ENCODE results near the gene ABLIM1. TPM values are rescaled to one million over a fixed set of nuclear protein-coding genes. Genes with fewer than 3 reads are reported as not detected.

Gene ABLIM1
- total RNA-seq, 2 experiments from 2014 or later: 14.8 to 54.9 TPM

- Mint-ChIP-seq H3K27me3 (peaks cover 25% of the 10 kb centered on the region), H3K4me3 (no peak overlapping the region), H3K36me3 (peaks cover 10% of the 10 kb centered on the region), H3K4me1 (peaks cover 15% of the 10 kb centered on the region), H3K9me3 (ENCODE audit: low read depth) (peaks cover 2% of the 10 kb centered on the region), H3K27ac (no peak overlapping the region)
- CTCF ChIA-PET: no interaction called here
- DNase-seq: no peak
- no peak for ATAC-seq
Observed at GRCh38 chr10:114596793-114597192, 61.3 kb downstream of the ABLIM1 start.

GRCh38 chr10:114593816-114594468, 64.1 kb downstream of the ABLIM1 start:
- ATAC-seq: peak; percentile 45
- Mint-ChIP-seq H3K4me3 (no peak overlapping the region), H3K36me3 (peaks cover 9% of the 10 kb centered on the region), H3K27me3 (peaks cover 25% of the 10 kb centered on the region), H3K27ac (no peak overlapping the region), H3K4me1 (peaks cover 6% of the 10 kb centered on the region), H3K9me3 (ENCODE audit: low read depth) (peaks cover 2% of the 10 kb centered on the region)
- no peak for DNase-seq
- CTCF ChIA-PET: interaction anchor here (1.3 kb wide), 2 partner anchors 10 to 33 kb away, joined by 3 to 5 read pairs; no protein-coding TSS in a partner anchor

GRCh38 chr10:114593240-114593792, 64.8 kb downstream of the ABLIM1 start:
- peaks cover 23% of the 10 kb centered on the region for H3K27me3 Mint-ChIP-seq
- peaks cover 2% of the 10 kb centered on the region for H3K9me3 Mint-ChIP-seq (ENCODE audit: low read depth)
- H3K4me1 Mint-ChIP-seq: peaks cover 6% of the 10 kb centered on the region
- H3K36me3 Mint-ChIP-seq: peaks cover 9% of the 10 kb centered on the region
- CTCF ChIA-PET: interaction anchor here (1.3 to 1.5 kb wide), 3 partner anchors 11 to 101 kb away, joined by 3 to 5 read pairs (median 3); no protein-coding TSS in a partner anchor
- H3K4me3 Mint-ChIP-seq: no peak overlapping the region
- ATAC-seq (no peak), DNase-seq (no peak)
- H3K27ac Mint-ChIP-seq: no peak overlapping the region

GRCh38 chr10:114590993-114591392, 67.1 kb downstream of the ABLIM1 start:
- no peak for ATAC-seq
- no peak for DNase-seq
- Mint-ChIP-seq H3K4me3 (no peak overlapping the region), H3K4me1 (peaks cover 6% of the 10 kb centered on the region), H3K36me3 (peaks cover 6% of the 10 kb centered on the region), H3K27me3 (peaks cover 21% of the 10 kb centered on the region), H3K9me3 (ENCODE audit: low read depth) (peaks cover 2% of the 10 kb centered on the region), H3K27ac (no peak overlapping the region)
- CTCF ChIA-PET: no interaction called here

- no peak overlapping the region for H3K4me3 Mint-ChIP-seq
- H3K9me3 Mint-ChIP-seq (ENCODE audit: low read depth): no peaks in the 10 kb centered on the region
- ATAC-seq: no peak
- peaks cover 14% of the 10 kb centered on the region for H3K27me3 Mint-ChIP-seq
- no peak for DNase-seq
- no peak overlapping the region for H3K27ac Mint-ChIP-seq
- CTCF ChIA-PET: interaction anchor here (1.1 to 1.2 kb wide), 2 partner anchors 13 to 113 kb away, joined by 3 to 4 read pairs; no protein-coding TSS in a partner anchor
- H3K36me3 Mint-ChIP-seq: no peaks in the 10 kb centered on the region
- no peaks in the 10 kb centered on the region for H3K4me1 Mint-ChIP-seq
Observed at GRCh38 chr10:114584419-114584818, 73.7 kb downstream of the ABLIM1 start.

- DNase-seq: no peak
- Mint-ChIP-seq H3K4me1 (no peaks in the 10 kb centered on the region), H3K27ac (no peak overlapping the region), H3K9me3 (ENCODE audit: low read depth) (no peaks in the 10 kb centered on the region), H3K27me3 (peaks cover 9% of the 10 kb centered on the region), H3K4me3 (no peak overlapping the region), H3K36me3 (no peaks in the 10 kb centered on the region)
- ATAC-seq: no peak
- CTCF ChIA-PET: no interaction called here
Observed at GRCh38 chr10:114581071-114581470, 77.0 kb downstream of the ABLIM1 start.

GRCh38 chr10:114577133-114577532, 80.9 kb downstream of the ABLIM1 start:
- CTCF ChIA-PET: no interaction called here
- no peak overlapping the region for H3K4me3 Mint-ChIP-seq
- no peaks in the 10 kb centered on the region for H3K4me1 Mint-ChIP-seq
- DNase-seq (no peak), ATAC-seq (no peak)
- no peaks in the 10 kb centered on the region for H3K9me3 Mint-ChIP-seq (ENCODE audit: low read depth)
- H3K36me3 Mint-ChIP-seq: no peaks in the 10 kb centered on the region
- H3K27ac Mint-ChIP-seq: no peak overlapping the region
- peaks cover 8% of the 10 kb centered on the region for H3K27me3 Mint-ChIP-seq

GRCh38 chr10:114576716-114577115, 81.4 kb downstream of the ABLIM1 start:
- H3K27ac Mint-ChIP-seq: no peak overlapping the region
- CTCF ChIA-PET: no interaction called here
- no peaks in the 10 kb centered on the region for H3K9me3 Mint-ChIP-seq (ENCODE audit: low read depth)
- no peak for ATAC-seq
- H3K27me3 Mint-ChIP-seq: peaks cover 5% of the 10 kb centered on the region
- H3K36me3 Mint-ChIP-seq: no peaks in the 10 kb centered on the region
- H3K4me3 Mint-ChIP-seq: no peak overlapping the region
- no peaks in the 10 kb centered on the region for H3K4me1 Mint-ChIP-seq
- no peak for DNase-seq

GRCh38 chr10:114576132-114576487, 82.0 kb downstream of the ABLIM1 start:
- no peak for ATAC-seq
- DNase-seq: no peak
- Mint-ChIP-seq H3K27ac (no peak overlapping the region), H3K4me3 (no peak overlapping the region), H3K36me3 (no peaks in the 10 kb centered on the region), H3K27me3 (peaks cover 3% of the 10 kb centered on the region), H3K9me3 (ENCODE audit: low read depth) (no peaks in the 10 kb centered on the region), H3K4me1 (no peaks in the 10 kb centered on the region)
- CTCF ChIA-PET: no interaction called here

GRCh38 chr10:114575417-114576131, 82.5 kb downstream of the ABLIM1 start:
- H3K4me3 Mint-ChIP-seq: no peak overlapping the region
- H3K4me1 Mint-ChIP-seq: no peaks in the 10 kb centered on the region
- no peak for DNase-seq
- H3K36me3 Mint-ChIP-seq: no peaks in the 10 kb centered on the region
- ATAC-seq: no peak
- H3K27me3 Mint-ChIP-seq: no peaks in the 10 kb centered on the region
- H3K27ac Mint-ChIP-seq: no peak overlapping the region
- H3K9me3 Mint-ChIP-seq (ENCODE audit: low read depth): no peaks in the 10 kb centered on the region
- CTCF ChIA-PET: no interaction called here

GRCh38 chr10:114573330-114574045, 84.6 kb downstream of the ABLIM1 start:
- H3K4me1 Mint-ChIP-seq: no peaks in the 10 kb centered on the region
- DNase-seq: no peak
- CTCF ChIA-PET: interaction anchor here (1.6 kb wide), 1 partner anchor 22 kb away, joined by 6 read pairs; no protein-coding TSS in a partner anchor
- H3K4me3 Mint-ChIP-seq: no peak overlapping the region
- H3K27ac Mint-ChIP-seq: no peak overlapping the region
- no peaks in the 10 kb centered on the region for H3K9me3 Mint-ChIP-seq (ENCODE audit: low read depth)
- no peaks in the 10 kb centered on the region for H3K36me3 Mint-ChIP-seq
- ATAC-seq: no peak
- no peaks in the 10 kb centered on the region for H3K27me3 Mint-ChIP-seq

GRCh38 chr10:114571316-114571999, 86.6 kb downstream of the ABLIM1 start:
- no peaks in the 10 kb centered on the region for H3K36me3 Mint-ChIP-seq
- H3K9me3 Mint-ChIP-seq (ENCODE audit: low read depth): no peaks in the 10 kb centered on the region
- H3K27me3 Mint-ChIP-seq: no peaks in the 10 kb centered on the region
- ATAC-seq (no peak), DNase-seq (no peak)
- H3K27ac Mint-ChIP-seq: no peak overlapping the region
- H3K4me1 Mint-ChIP-seq: no peaks in the 10 kb centered on the region
- CTCF ChIA-PET: interaction anchor here (0.8 to 1.1 kb wide), 2 partner anchors 13 to 27 kb away, joined by 3 to 4 read pairs; no protein-coding TSS in a partner anchor
- H3K4me3 Mint-ChIP-seq: no peak overlapping the region

GRCh38 chr10:114566064-114566463, 92.0 kb downstream of the ABLIM1 start:
- no peaks in the 10 kb centered on the region for H3K9me3 Mint-ChIP-seq (ENCODE audit: low read depth)
- H3K27me3 Mint-ChIP-seq: no peaks in the 10 kb centered on the region
- no peaks in the 10 kb centered on the region for H3K36me3 Mint-ChIP-seq
- CTCF ChIA-PET: no interaction called here
- no peak overlapping the region for H3K4me3 Mint-ChIP-seq
- ATAC-seq (no peak), DNase-seq (no peak)
- no peak overlapping the region for H3K27ac Mint-ChIP-seq
- H3K4me1 Mint-ChIP-seq: no peaks in the 10 kb centered on the region

Measured in activated CD8-positive, alpha-beta memory T cell treated with anti-CD3 and anti-CD28 coated beads, Interleukin-2, amount 10 ng/mL, durations not matched to agents 7 days and 5 days (primary cell).